OCI-LY3 (cell line): ENCODE data around the gene TRIM33.
"Not testable (repeated sequence)": the region's sequence is repeated elsewhere in the genome, so short reads cannot be mapped to it uniquely, and the experiment has no call there.

Source experiments
- H2AFZ ChIP-seq: fragments of 200-600, 300-600 bp; shearing (Covaris generic); 2 replicates; pipeline ENCODE4 v1.6.0; 2014; ENCODE audit warnings: antibody characterized with exemption, low read depth, low read length
- H3K27ac ChIP-seq: fragments of 200-600, 300-600 bp; sonication (generic); 2 replicates; pipeline ENCODE4 v1.5.1; 2014; ENCODE audit warnings: mild to moderate bottlenecking, low read length, moderate library complexity, mixed read lengths
- H3K27me3 ChIP-seq: fragments of 200-600, 300-600 bp; sonication (generic); 2 replicates; pipeline ENCODE4 v1.6.1; 2014; ENCODE audit warnings: low read depth, low read length, mixed read lengths
- H3K36me3 ChIP-seq: fragments of 200-600, 300-600 bp; sonication (generic); replicated peaks from 2 replicates; pipeline ENCODE3; 2014; ENCODE audit warnings: low read depth, low read length, mixed read lengths
- H3K4me1 ChIP-seq: fragments of 300-600, 200-600 bp; sonication (generic); 2 replicates; pipeline ENCODE4 v1.6.1; 2014; ENCODE audit warnings: low read length, mixed read lengths
- H3K4me2 ChIP-seq: fragments of 200-600, 300-600 bp; sonication (generic); 2 replicates; pipeline ENCODE4 v1.6.1; 2014; ENCODE audit warnings: low read length, mixed read lengths
- H3K4me3 ChIP-seq: fragments of 300-600, 200-600 bp; sonication (generic); 2 replicates; pipeline ENCODE4 v1.5.1; 2014; ENCODE audit warnings: antibody characterized with exemption, mild to moderate bottlenecking, low read length, moderate library complexity
- H3K79me2 ChIP-seq: fragments of 300-600, 200-600 bp; shearing (Covaris generic); 2 replicates; pipeline ENCODE4 v1.6.1; 2014; ENCODE audit warnings: mild to moderate bottlenecking, low read length, mixed read lengths
- H3K9ac ChIP-seq: fragments of 300-600, 200-600 bp; shearing (Covaris generic); 2 replicates; pipeline ENCODE4 v1.6.0; 2014; ENCODE audit warnings: mild to moderate bottlenecking, low read length, moderate library complexity
- H3K9me3 ChIP-seq: fragments of 200-600, 300-600 bp; shearing (Covaris generic); 2 replicates; pipeline ENCODE4 v1.6.1; 2014; ENCODE audit warnings: low read length, mixed read lengths; ENCODE audit not compliant: insufficient read depth
- H4K20me1 ChIP-seq: fragments of 200-600, 300-600 bp; sonication (generic); 2 replicates; pipeline ENCODE4 v1.6.1; 2016; ENCODE audit warnings: low read length, mixed read lengths; ENCODE audit not compliant: insufficient read depth
- EZH2phosphoT487 ChIP-seq: fragments of 200-600 bp; shearing (Covaris generic); IDR thresholded peaks from 2 replicates; pipeline ENCODE4 v1.6.1; 2018; ENCODE audit warnings: antibody characterized with exemption, mixed run types, low read depth
- TF ChIP-seq, protein P1 (sequence below): fragments of 200-600, 300-600 bp; sonication (generic); IDR thresholded peaks from 2 replicates; pipeline ENCODE4 v1.5.1; 2014; ENCODE audit warnings: antibody characterized with exemption, low read length, low read depth

The TRIM33 gene

DNA sequence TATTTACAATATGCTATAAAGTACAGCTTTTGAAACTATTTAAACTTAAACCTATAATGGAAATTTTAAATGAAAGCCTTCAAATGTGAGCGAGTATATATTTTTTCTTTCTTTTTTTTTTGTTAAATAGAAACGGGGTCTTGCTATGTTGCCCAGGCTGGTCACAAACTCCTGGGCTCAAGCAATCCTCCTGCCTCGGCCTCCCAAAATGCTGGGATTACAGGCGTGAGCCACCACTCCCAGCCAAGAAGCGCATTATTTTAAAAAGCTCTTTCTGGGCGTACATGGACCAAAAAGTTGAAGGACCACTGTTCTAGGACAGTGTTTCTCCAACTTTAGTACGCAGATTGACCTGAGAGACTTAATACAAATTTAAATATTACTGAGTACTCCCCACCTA is 87.5 kb downstream of the TRIM33 start:
- TF ChIP-seq EZH2phosphoT487: no peak
- TF ChIP-seq, protein P1, sequence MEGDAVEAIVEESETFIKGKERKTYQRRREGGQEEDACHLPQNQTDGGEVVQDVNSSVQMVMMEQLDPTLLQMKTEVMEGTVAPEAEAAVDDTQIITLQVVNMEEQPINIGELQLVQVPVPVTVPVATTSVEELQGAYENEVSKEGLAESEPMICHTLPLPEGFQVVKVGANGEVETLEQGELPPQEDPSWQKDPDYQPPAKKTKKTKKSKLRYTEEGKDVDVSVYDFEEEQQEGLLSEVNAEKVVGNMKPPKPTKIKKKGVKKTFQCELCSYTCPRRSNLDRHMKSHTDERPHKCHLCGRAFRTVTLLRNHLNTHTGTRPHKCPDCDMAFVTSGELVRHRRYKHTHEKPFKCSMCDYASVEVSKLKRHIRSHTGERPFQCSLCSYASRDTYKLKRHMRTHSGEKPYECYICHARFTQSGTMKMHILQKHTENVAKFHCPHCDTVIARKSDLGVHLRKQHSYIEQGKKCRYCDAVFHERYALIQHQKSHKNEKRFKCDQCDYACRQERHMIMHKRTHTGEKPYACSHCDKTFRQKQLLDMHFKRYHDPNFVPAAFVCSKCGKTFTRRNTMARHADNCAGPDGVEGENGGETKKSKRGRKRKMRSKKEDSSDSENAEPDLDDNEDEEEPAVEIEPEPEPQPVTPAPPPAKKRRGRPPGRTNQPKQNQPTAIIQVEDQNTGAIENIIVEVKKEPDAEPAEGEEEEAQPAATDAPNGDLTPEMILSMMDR: no peak
- H4K20me1 ChIP-seq: 0 out of 2 replicates have a peak, but pooled peaks cover 3% of the 10 kb centered on the region
- no peaks in the 10 kb centered on the region for H3K9me3 ChIP-seq
- H3K36me3 ChIP-seq: peaks cover 23% of the 10 kb centered on the region
- no peak overlapping the region for H2AFZ ChIP-seq
- peaks cover 5% of the 10 kb centered on the region; the same call in 1 of the 2 replicates for H3K4me1 ChIP-seq
- no peak overlapping the region for H3K4me2 ChIP-seq
- H3K9ac ChIP-seq: no peak overlapping the region
- H3K27me3 ChIP-seq: no peaks in the 10 kb centered on the region
- no peaks in the 10 kb centered on the region for H3K79me2 ChIP-seq
- no peak overlapping the region for H3K4me3 ChIP-seq
- no peak overlapping the region for H3K27ac ChIP-seq

DNA sequence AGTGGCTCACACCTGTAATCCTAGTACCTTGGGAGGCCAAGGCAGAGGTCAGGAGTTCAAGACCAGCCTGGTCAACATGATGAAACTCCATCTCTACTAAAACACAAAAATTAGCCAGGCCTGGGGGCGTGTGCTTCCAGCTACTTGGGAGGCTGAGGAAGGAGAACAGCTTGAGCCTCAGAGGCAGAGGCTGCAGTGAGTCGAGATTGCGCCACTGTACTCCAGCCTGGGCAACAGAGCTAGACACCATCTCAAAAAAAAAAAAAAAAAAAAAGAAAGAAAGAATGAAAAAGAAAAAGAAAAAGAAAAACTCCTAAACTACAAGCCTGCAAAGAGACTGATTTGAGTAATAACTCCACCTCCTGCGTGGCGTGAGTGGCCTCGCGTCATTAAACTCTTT is 92.1 kb downstream of the TRIM33 start:
- H2AFZ ChIP-seq, H3K4me3 ChIP-seq, H3K4me2 ChIP-seq, H4K20me1 ChIP-seq, H3K4me1 ChIP-seq, H3K27ac ChIP-seq, H3K9ac ChIP-seq, H3K9me3 ChIP-seq, H3K79me2 ChIP-seq, H3K27me3 ChIP-seq: not testable (repeated sequence)
- peaks cover 20% of the 10 kb centered on the region for H3K36me3 ChIP-seq

DNA sequence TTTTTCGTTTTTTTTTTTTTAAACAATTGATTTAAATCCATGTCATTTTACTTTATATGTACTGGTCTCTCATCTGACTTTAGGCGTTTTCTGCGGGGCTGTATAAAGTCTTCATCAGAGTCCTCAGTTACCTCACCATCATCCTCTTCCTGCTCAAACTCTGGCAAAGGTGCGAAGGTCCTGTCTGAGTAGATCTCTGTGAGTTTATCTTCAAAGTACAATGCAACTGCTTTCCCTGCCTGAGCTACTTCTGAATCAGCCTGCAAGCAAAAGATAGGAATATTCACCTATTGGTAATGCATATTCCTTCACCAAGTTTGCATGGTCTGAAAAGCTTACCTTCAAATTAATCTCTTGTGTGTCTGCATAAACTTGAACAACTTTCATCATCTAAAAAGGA is 113.4 kb downstream of the TRIM33 start:
- no peak overlapping the region for H3K27ac ChIP-seq
- H3K4me1 ChIP-seq: no peaks in the 10 kb centered on the region
- H3K36me3 ChIP-seq: peaks cover 15% of the 10 kb centered on the region
- no peaks in the 10 kb centered on the region for H3K79me2 ChIP-seq
- no peak overlapping the region for H2AFZ ChIP-seq
- no peak overlapping the region for H3K4me3 ChIP-seq
- H3K27me3 ChIP-seq: no peaks in the 10 kb centered on the region
- no peaks in the 10 kb centered on the region for H4K20me1 ChIP-seq
- H3K9me3 ChIP-seq: no peaks in the 10 kb centered on the region
- H3K4me2 ChIP-seq: no peak overlapping the region
- TF ChIP-seq, protein P1: no peak
- no peak for TF ChIP-seq EZH2phosphoT487
- H3K9ac ChIP-seq: no peak overlapping the region

DNA sequence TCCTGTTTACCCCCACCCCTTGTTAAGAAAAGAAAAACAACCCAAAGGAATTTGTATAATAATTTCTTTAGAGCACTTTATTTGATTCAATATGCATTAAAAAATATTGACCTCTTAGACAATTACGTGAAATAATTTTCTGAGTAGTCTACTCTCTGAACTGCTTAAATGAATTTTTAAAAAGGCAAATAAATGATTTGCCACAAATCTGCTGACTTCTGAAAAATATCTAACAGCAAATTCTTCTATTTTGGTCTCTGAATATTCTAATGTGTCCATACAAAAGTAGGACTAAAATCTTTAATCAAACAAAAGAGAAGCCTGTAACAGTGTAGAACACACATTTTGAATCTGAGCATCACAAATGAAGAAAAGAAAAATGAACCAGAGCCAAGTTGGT is 115.1 kb downstream of the TRIM33 start:
- no peak overlapping the region for H3K27ac ChIP-seq
- H3K4me1 ChIP-seq: no peaks in the 10 kb centered on the region
- no peaks in the 10 kb centered on the region for H4K20me1 ChIP-seq
- H3K4me2 ChIP-seq: no peak overlapping the region
- H3K79me2 ChIP-seq: no peaks in the 10 kb centered on the region
- no peak for TF ChIP-seq EZH2phosphoT487
- TF ChIP-seq, protein P1: no peak
- no peak overlapping the region for H2AFZ ChIP-seq
- no peaks in the 10 kb centered on the region for H3K27me3 ChIP-seq
- H3K9ac ChIP-seq: no peak overlapping the region
- peaks cover 19% of the 10 kb centered on the region for H3K36me3 ChIP-seq
- no peaks in the 10 kb centered on the region for H3K9me3 ChIP-seq
- H3K4me3 ChIP-seq: no peak overlapping the region

DNA sequence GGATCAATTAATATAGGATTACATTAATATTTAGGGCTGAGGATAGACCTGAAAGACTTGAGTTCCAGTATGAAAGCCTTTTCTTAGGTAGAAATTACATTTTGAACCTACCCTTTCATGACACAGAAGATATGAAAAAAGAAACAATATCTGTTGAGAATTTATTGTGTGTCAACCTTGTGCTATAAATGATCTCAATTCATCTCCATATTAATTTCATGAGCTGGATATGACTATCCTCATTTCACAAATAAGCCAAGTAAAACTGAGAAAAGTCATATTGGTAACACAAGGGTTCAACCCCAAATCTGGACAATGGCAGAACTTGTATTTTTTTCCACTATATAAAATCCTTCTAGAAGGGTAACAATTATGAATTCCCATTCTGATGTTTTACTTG is 120.0 kb downstream of the TRIM33 start:
- Histone ChIP-seq H4K20me1 (no peaks in the 10 kb centered on the region), H3K9ac (no peak overlapping the region), H3K4me2 (no peak overlapping the region), H3K36me3 (peaks cover 10% of the 10 kb centered on the region), H3K4me1 (no peaks in the 10 kb centered on the region), H3K27ac (no peak overlapping the region), H3K79me2 (no peaks in the 10 kb centered on the region), H3K27me3 (no peaks in the 10 kb centered on the region), H2AFZ (no peak overlapping the region), H3K4me3 (no peak overlapping the region), H3K9me3 (no peaks in the 10 kb centered on the region)
- TF ChIP-seq, protein P1: no peak
- no peak for TF ChIP-seq EZH2phosphoT487
